ENCODE data around the gene SAE1.
A peak's percentile ranks its signal among the peaks of the same experiment; 100 is the strongest.

GRCh38 chr19:47227352-47228167 is 96.9 kb downstream of the SAE1 start:
- TF ChIP-seq CTCF (IDR thresholded peaks at IDR 0.05 in 2 of 3, conservative IDR thresholded peaks at IDR 0.05 in 1 of 3; ENCODE audit: control insufficient read depth in 2 of 3, extremely low read depth in 1 of 3, insufficient read depth in 1 of 3, low read depth in 3 of 3, low read length in 3 of 3): no peak
- TF ChIP-seq ZBTB11 (CRISPR knock-in tag; IDR thresholded peaks at IDR 0.05): no peak
- peak; percentile 59 for TF ChIP-seq SIN3A (IDR thresholded peaks at IDR 0.05; ENCODE audit: low read depth, low read length)
- TF ChIP-seq SREBF2 (IDR thresholded peaks at IDR 0.05; ENCODE audit: low read length): no peak
- no peak for TF ChIP-seq USF2 (IDR thresholded peaks at IDR 0.05; ENCODE audit: borderline replicate concordance, low read depth, low read length)

Data from GM12878 (cell line).